Fibroblast of the aortic adventitia (primary cell): ENCODE measurements around the gene ZNF638. TPM values are rescaled to one million over a fixed set of nuclear protein-coding genes. Genes with fewer than 3 reads are reported as not detected.

Experiments
- DNase-seq: peaks from one replicate; pipeline ENCODE4 v3.0.0-alpha.2; 2010; ENCODE audit warnings: low read depth
- H3K4me3 ChIP-seq: 2 replicates; pipeline ENCODE4 v1.5.1; 2011; ENCODE audit warnings: low read depth, mild to moderate bottlenecking, control low read depth, low read length, moderate library complexity
- CTCF ChIP-seq: IDR thresholded peaks from 2 replicates; pipeline ENCODE4 v1.5.1; 2011; ENCODE audit warnings: mild to moderate bottlenecking, low read length, control low read depth, inconsistent platforms; ENCODE audit not compliant: insufficient read depth
- total RNA-seq: library from RNA; depleted of rRNA; stranded (reverse); fragments of >200 nt; gene quantifications from 2 replicates; pipeline ENCODE4 v1.2.3, GENCODE V29; 2012; ENCODE audit warnings: low replicate concordance

Gene ZNF638
- total RNA-seq, 1 donor, result 123 TPM

GRCh38 chr2:71462641-71463341 lies 131.2 kb downstream of the ZNF638 start:
- no peak overlapping the region for H3K4me3 ChIP-seq
- TF ChIP-seq CTCF, result no peak
- no peak for DNase-seq

GRCh38 chr2:71463342-71463654 lies 131.7 kb downstream of the ZNF638 start:
- TF ChIP-seq CTCF, result no peak
- no peak for DNase-seq
- no peak overlapping the region for H3K4me3 ChIP-seq

GRCh38 chr2:71464389-71464788 lies 132.8 kb downstream of the ZNF638 start:
- DNase-seq, result no peak
- TF ChIP-seq CTCF, result no peak
- no peak overlapping the region for H3K4me3 ChIP-seq

- TF ChIP-seq CTCF, result no peak
- H3K4me3 ChIP-seq, result no peak overlapping the region
- no peak for DNase-seq
These were observed 133.8 kb downstream of the ZNF638 start for GRCh38 chr2:71465356-71465755.

GRCh38 chr2:71465961-71466300 lies 134.3 kb downstream of the ZNF638 start:
- DNase-seq, result no peak
- no peak for TF ChIP-seq CTCF
- H3K4me3 ChIP-seq, result peak overlapping the region; percentile 64

- no peak for TF ChIP-seq CTCF
- no peak for DNase-seq
- peak overlapping the region; percentile 64 for H3K4me3 ChIP-seq
These were observed 135.0 kb downstream of the ZNF638 start for GRCh38 chr2:71466301-71467179.
